Measurements from ENCODE around the gene VKORC1.
"Not testable (repeated sequence)": the region's sequence is repeated elsewhere in the genome, so short reads cannot be mapped to it uniquely, and the experiment has no call there.

The VKORC1 gene

GRCh38 chr16:31094424-31095120 lies at the start of gene VKORC1:
TSS of gene VKORC1 (minus strand) at chr16:31094797. CDS start at chr16:31094729, 68 bp downstream.
- DNase-seq, result peak; percentile 91

GRCh38 chr16:31143694-31144148 lies 49.1 kb upstream of the VKORC1 start:
- DNase-seq, result no peak

- no peak for DNase-seq
Observed at GRCh38 chr16:31143011-31143693, 48.6 kb upstream of the VKORC1 start.

- DNase-seq, result peak; percentile 96
Observed at GRCh38 chr16:31142109-31143010, 47.8 kb upstream of the VKORC1 start.

- DNase-seq, result no peak
Observed at GRCh38 chr16:31141489-31142108, 47.0 kb upstream of the VKORC1 start.

GRCh38 chr16:31141071-31141469 lies 46.5 kb upstream of the VKORC1 start:
- not testable (repeated sequence) for DNase-seq

- no peak for DNase-seq
Observed at GRCh38 chr16:31138621-31139578, 44.3 kb upstream of the VKORC1 start.

GRCh38 chr16:31136822-31137499 lies 42.4 kb upstream of the VKORC1 start:
- not testable (repeated sequence) for DNase-seq

- no peak for DNase-seq
Observed at GRCh38 chr16:31136287-31136662, 41.7 kb upstream of the VKORC1 start.

GRCh38 chr16:31135535-31136286 lies 41.1 kb upstream of the VKORC1 start, which contains the start of gene PRSS8:
TSS of gene PRSS8 (minus strand) at chr16:31135727. CDS start at chr16:31135498, 229 bp downstream.
- no peak for DNase-seq

- no peak for DNase-seq
Observed at GRCh38 chr16:31134625-31135534, 40.3 kb upstream of the VKORC1 start.

- DNase-seq, result no peak
Observed at GRCh38 chr16:31134091-31134571, 39.5 kb upstream of the VKORC1 start.

GRCh38 chr16:31133046-31133501 lies 38.5 kb upstream of the VKORC1 start:
- no peak for DNase-seq

- no peak for DNase-seq
Observed at GRCh38 chr16:31132303-31132979, 37.8 kb upstream of the VKORC1 start.

GRCh38 chr16:31131841-31132271 lies 37.3 kb upstream of the VKORC1 start:
- DNase-seq, result no peak

- DNase-seq, result no peak
Observed at GRCh38 chr16:31131416-31131815, 36.8 kb upstream of the VKORC1 start.

- no peak for DNase-seq
Observed at GRCh38 chr16:31130899-31131298, 36.3 kb upstream of the VKORC1 start.

- DNase-seq, result no peak
Observed at GRCh38 chr16:31130336-31130891, 35.8 kb upstream of the VKORC1 start.
